Esophagus squamous epithelium (tissue), 5 donors: ENCODE data around the gene DLAT. TPM values are rescaled to one million over a fixed set of nuclear protein-coding genes. Genes with fewer than 3 reads are reported as not detected.

Experiments used
- DNase-seq: peaks from one replicate; lab custom pipeline; 2025; lab: John Stamatoyannopoulos, UW
- H3K27ac ChIP-seq, 4 donors: fragments of 200-600 bp; sonication (generic); one replicate each; pipeline ENCODE4 v1.5.1; 2016 to 2019; ENCODE audit warnings: mild to moderate bottlenecking in 1 of 4
- H3K27me3 ChIP-seq, 4 donors: fragments of 200-600 bp; sonication (generic); 1 replicate in 3 of 4; 2 replicates in 1 of 4; pipeline versions ENCODE4 v1.5.1 to v1.6.0; 2017 to 2021; ENCODE audit warnings: antibody characterized with exemption in 1 of 4
- H3K36me3 ChIP-seq, 3 donors: fragments of 200-600 bp; sonication (generic); one replicate each; pipeline ENCODE4 v1.5.1; 2016 to 2019
- H3K4me1 ChIP-seq, 3 donors: fragments of 200-600 bp; sonication (generic); one replicate each; pipeline ENCODE4 v1.5.1; 2017 to 2019
- H3K4me3 ChIP-seq, 4 donors: fragments of 200-600 bp; sonication (generic); 1 replicate in 3 of 4; 2 replicates in 1 of 4; pipeline ENCODE4 v1.5.1; 2016 to 2019; ENCODE audit warnings: mild to moderate bottlenecking in 2 of 4, moderate library complexity in 1 of 4
- H3K9me3 ChIP-seq, 3 donors: fragments of 200-600 bp; sonication (generic); one replicate each; pipeline ENCODE4 v1.5.1; 2016 to 2019
- POLR2A ChIP-seq, 4 donors: fragments of 450-650 bp; IDR thresholded peaks; one replicate each; pipeline ENCODE4 v1.6.1; 2017; ENCODE audit warnings: antibody characterized with exemption in 4 of 4, mild to moderate bottlenecking in 4 of 4, moderate library complexity in 3 of 4
- WGBS, 2 donors: methylation state at CpG; one replicate each; pipeline ENCODE4 v1.1.5; 2018; 5-methylcytosine and 5-hydroxymethylcytosine counted together
- intact Hi-C: fragments of 100-400 bp; cut with DNase I; formaldehyde crosslinking; loops from one replicate; pipeline ENCODE4 v1.15.0; 2022
- total RNA-seq, 4 donors: library from RNA; depleted of rRNA; stranded (reverse); fragments of >200 nt; gene quantifications; one replicate each; pipeline ENCODE4 v1.1.0, GENCODE V29; 2016
- TF ChIP-seq, protein P1 (sequence below), 6 experiments: fragments of 450-650 bp in 4 of 6; fragments of 200-600 bp in 2 of 6; sonication (generic) in 2 of 6; IDR thresholded peaks; one replicate each; pipeline ENCODE4 v1.5.1; 2016 to 2019; ENCODE audit warnings: antibody characterized with exemption in 6 of 6, mild to moderate bottlenecking in 4 of 6, moderate library complexity in 4 of 6
- donor health status: DM: yes; HTN: yes; CAD: no.

Gene DLAT
- total RNA-seq, 4 donors from 2014 or later: 28.9 to 56.5 (median 39.4) TPM

DNA sequence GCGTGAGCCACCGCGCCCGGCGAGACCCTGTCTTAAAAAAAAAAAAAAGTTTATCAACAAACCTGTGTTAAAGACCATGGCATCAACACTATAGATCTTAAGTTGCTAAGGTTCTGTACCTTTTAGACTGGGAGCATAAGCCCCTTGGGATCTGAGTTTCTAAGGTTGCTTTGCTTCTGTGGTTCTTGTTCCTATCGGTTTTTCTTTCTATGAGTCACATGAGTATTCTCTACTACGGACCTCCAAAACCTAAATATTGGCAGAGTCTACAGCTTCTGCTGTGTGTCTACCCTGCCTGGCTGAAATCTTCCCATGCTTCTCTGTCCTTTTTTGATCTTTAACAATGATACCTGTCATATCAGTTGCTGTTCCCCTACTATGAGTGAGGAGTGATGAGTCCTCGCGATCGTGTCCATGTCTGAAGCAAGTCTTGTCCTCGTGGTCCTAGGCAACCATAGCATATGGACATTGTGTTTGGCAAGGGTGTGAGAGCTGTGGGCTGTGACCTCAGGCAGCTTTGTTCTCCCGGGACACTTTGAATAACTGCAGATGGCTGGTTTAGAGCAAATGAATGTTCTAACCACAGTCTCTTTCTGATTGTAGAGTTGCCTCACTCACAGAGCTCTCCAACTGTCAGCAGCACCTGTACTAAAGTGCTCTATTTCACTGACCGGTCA, 9.0 kb upstream of the DLAT start:
- 71 to 74% methylated on average over 12 of the region's 13 CpGs for WGBS, 2 donors
- H3K27ac ChIP-seq: peak overlapping the region; percentile 4 to 82 (median 66)

DNA sequence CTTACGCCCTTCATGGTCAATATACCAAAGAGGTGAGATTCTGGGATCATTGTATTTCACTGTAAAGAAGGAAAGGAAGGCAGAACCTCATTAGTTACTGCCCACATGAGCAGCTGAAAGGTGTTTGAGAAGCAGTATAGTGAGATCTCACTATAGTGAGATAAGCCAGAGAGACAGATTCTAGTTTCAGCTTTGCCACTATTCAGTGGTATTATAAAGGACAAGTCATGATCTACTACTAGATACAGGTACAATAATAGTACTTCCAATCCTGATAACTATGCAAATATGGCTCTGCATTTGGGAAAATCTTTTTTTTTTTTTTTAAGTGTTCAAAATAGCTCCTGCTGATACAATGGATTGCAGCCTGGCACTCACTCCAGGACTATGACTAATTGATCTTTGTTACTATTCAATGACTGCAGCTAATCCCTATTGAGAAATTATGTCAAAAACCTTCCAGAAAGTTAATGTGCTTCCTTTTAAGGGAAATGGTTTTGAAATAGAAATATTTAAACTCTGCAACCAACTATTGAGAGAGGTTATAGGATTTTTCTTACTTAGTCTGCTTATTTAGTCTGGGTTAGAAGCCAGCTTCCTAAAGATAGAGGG, 8.3 kb upstream of the DLAT start:
- Histone ChIP-seq H3K27ac (peak overlapping the region; percentile 9 to 82 (median 66)), H3K36me3 (peaks cover 0 to 31% (median 0%) of the 10 kb centered on the region in 3 donors), H3K9me3 (no peaks in the 10 kb centered on the region), H3K27me3 (no peaks in the 10 kb centered on the region), H3K4me1 (peaks cover 9 to 27% (median 19%) of the 10 kb centered on the region in 3 donors), H3K4me3 (no peak overlapping the region)
- intact Hi-C loops: no loop called here
- DNase-seq: no peak
- 83 to 88% methylated on average over 1 of the region's 1 CpG for WGBS, 2 donors
- TF ChIP-seq, protein P1, sequence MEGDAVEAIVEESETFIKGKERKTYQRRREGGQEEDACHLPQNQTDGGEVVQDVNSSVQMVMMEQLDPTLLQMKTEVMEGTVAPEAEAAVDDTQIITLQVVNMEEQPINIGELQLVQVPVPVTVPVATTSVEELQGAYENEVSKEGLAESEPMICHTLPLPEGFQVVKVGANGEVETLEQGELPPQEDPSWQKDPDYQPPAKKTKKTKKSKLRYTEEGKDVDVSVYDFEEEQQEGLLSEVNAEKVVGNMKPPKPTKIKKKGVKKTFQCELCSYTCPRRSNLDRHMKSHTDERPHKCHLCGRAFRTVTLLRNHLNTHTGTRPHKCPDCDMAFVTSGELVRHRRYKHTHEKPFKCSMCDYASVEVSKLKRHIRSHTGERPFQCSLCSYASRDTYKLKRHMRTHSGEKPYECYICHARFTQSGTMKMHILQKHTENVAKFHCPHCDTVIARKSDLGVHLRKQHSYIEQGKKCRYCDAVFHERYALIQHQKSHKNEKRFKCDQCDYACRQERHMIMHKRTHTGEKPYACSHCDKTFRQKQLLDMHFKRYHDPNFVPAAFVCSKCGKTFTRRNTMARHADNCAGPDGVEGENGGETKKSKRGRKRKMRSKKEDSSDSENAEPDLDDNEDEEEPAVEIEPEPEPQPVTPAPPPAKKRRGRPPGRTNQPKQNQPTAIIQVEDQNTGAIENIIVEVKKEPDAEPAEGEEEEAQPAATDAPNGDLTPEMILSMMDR (IDR thresholded peaks at IDR 0.05): no peak
- TF ChIP-seq POLR2A (IDR thresholded peaks at IDR 0.05): no peak

More for the DNA sequence above, 9.0 kb upstream of the DLAT start:
- H3K9me3 ChIP-seq: no peaks in the 10 kb centered on the region
- no peaks in the 10 kb centered on the region for H3K27me3 ChIP-seq
- intact Hi-C loops: no loop called here
- TF ChIP-seq, protein P1 (IDR thresholded peaks at IDR 0.05): no peak
- TF ChIP-seq POLR2A (IDR thresholded peaks at IDR 0.05): no peak
- peaks cover 9 to 27% (median 19%) of the 10 kb centered on the region in 3 donors for H3K4me1 ChIP-seq
- no peak for DNase-seq
- H3K4me3 ChIP-seq: no peak overlapping the region
- peaks cover 0 to 25% (median 0%) of the 10 kb centered on the region in 3 donors for H3K36me3 ChIP-seq

DNA sequence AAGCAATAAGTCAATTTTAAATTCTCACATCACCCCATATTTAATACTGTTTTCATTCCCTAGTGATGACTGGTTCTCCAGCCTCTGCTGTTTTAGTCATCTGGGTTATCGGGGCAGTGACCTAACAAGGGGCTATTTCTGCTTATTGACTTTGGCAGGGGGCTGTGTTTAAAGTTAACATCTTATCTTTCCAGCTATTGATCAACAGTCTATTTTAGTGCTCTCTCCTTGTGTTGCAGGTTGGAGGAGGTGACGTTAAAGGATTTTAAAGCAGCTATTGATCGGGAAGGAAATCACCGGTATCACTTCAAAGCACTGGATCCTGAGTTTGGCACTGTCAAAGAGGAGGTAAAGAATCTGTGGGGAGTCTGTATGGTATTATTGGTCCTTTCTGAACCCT, 7.7 kb upstream of the DLAT start:
- no peaks in the 10 kb centered on the region for H3K27me3 ChIP-seq
- 68 to 74% methylated on average over 4 of the region's 4 CpGs for WGBS, 2 donors
- H3K4me1 ChIP-seq: peaks cover 9 to 27% (median 19%) of the 10 kb centered on the region in 3 donors
- DNase-seq: no peak
- intact Hi-C loops: no loop called here
- H3K36me3 ChIP-seq: peaks cover 0 to 31% (median 0%) of the 10 kb centered on the region in 3 donors
- peak overlapping the region; percentile 9 to 81 (median 66) for H3K27ac ChIP-seq
- no peak overlapping the region for H3K4me3 ChIP-seq
- TF ChIP-seq, protein P1 (IDR thresholded peaks at IDR 0.05): no peak
- TF ChIP-seq POLR2A (IDR thresholded peaks at IDR 0.05): no peak
- H3K9me3 ChIP-seq: no peaks in the 10 kb centered on the region

DNA sequence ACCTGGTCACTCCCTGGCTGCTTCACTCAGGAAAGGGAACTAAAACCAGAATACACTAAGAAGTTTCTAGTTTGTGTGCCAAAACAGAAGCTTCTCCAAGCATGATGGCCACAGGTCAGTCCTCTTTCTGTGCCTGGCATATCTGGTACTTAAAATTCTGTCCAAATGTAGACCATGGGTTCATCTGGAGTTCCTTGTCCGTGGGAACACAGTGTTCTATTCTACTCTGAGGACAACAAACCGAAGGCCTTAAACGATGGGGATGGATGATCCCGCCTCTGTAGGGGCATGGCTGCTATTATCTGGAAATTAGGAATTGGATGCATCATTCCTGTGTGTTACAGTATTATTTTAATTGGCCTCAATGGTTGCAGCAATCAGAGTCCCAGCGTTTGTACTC, 6.1 kb upstream of the DLAT start:
- TF ChIP-seq, protein P1 (IDR thresholded peaks at IDR 0.05): no peak
- TF ChIP-seq POLR2A (IDR thresholded peaks at IDR 0.05): no peak
- H3K27me3 ChIP-seq: no peaks in the 10 kb centered on the region
- H3K9me3 ChIP-seq: no peaks in the 10 kb centered on the region
- no peak overlapping the region for H3K4me3 ChIP-seq
- intact Hi-C loops: no loop called here
- WGBS, 2 donors: 79 to 93% methylated on average over 5 of the region's 5 CpGs
- H3K4me1 ChIP-seq: peaks cover 15 to 28% (median 19%) of the 10 kb centered on the region in 3 donors
- H3K36me3 ChIP-seq: peaks cover 0 to 31% (median 0%) of the 10 kb centered on the region in 3 donors
- H3K27ac ChIP-seq: peak overlapping the region in 1 of 4 donors; percentile 68
- no peak for DNase-seq

DNA sequence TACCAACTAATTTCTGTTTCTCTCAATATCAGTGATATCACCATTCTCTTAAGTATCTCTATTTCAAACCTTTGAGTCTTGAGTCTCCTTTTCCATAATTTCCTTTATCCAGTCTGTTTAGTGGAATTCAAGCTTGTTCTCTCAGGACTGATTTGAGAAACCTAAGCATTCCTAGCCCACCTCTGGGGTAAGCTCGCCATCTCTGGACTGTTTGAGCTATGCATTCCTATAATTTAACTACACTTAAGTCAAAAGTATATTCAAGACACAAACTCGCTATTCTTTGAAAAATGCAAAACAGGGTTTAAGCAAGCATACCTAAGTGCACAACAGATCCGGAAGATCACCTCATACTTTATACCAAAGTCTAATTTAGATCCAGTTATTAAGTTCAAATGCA, 2.1 kb upstream of the DLAT start:
- Histone ChIP-seq H3K4me3 (no peak overlapping the region), H3K27me3 (no peaks in the 10 kb centered on the region), H3K36me3 (peaks cover 0 to 35% (median 0%) of the 10 kb centered on the region in 3 donors), H3K9me3 (no peaks in the 10 kb centered on the region), H3K4me1 (peaks cover 0 to 26% (median 14%) of the 10 kb centered on the region in 3 donors), H3K27ac (no peak overlapping the region)
- intact Hi-C loops: no loop called here
- 84 to 85% methylated on average over 3 of the region's 3 CpGs for WGBS, 2 donors
- TF ChIP-seq, protein P1 (IDR thresholded peaks at IDR 0.05): no peak
- no peak for TF ChIP-seq POLR2A (IDR thresholded peaks at IDR 0.05)
- DNase-seq: no peak
